NCI-H146 (cell line): ENCODE measurements around the gene RGS1.
"Not testable (repeated sequence)": the region's sequence is repeated elsewhere in the genome, so short reads cannot be mapped to it uniquely, and the experiment has no call there.

Experiments
- DNase-seq: peaks from one replicate; lab custom pipeline; 2025; lab: John Stamatoyannopoulos, UW

The RGS1 gene, protein sequence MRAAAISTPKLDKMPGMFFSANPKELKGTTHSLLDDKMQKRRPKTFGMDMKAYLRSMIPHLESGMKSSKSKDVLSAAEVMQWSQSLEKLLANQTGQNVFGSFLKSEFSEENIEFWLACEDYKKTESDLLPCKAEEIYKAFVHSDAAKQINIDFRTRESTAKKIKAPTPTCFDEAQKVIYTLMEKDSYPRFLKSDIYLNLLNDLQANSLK

DNA sequence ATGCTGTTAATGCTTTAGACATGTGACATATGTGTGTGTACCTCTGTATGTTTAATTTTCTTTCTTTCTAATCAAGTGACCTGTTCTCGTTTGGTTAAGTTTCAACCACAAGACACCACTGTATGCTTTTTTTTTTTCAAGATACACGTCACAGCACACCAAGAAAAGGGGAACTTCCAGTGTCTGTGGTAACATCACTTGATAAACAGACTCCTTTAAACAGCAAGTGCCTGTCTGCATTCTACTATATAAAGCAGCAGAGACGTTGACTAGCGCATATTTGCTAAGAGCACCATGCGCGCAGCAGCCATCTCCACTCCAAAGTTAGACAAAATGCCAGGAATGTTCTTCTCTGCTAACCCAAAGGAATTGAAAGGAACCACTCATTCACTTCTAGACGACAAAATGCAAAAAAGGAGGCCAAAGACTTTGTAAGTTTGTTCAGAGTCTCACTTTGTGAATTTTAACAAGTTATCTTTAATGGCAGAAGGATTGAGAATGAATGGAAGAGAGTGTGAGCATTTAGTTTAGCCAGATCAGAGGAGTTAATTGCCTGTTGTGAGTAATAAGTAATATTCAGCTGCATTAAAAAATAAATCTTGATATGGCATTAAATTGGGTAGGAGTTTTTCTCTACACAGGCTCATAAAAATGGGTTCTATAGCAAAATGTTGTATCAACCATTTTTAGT, at the start of gene RGS1:
Gene RGS1, plus strand, starts transcription at position 275 of the 691 bp plus-strand sequence. Its CDS starts 20 bp downstream, at position 295.
- DNase-seq: no peak

DNA sequence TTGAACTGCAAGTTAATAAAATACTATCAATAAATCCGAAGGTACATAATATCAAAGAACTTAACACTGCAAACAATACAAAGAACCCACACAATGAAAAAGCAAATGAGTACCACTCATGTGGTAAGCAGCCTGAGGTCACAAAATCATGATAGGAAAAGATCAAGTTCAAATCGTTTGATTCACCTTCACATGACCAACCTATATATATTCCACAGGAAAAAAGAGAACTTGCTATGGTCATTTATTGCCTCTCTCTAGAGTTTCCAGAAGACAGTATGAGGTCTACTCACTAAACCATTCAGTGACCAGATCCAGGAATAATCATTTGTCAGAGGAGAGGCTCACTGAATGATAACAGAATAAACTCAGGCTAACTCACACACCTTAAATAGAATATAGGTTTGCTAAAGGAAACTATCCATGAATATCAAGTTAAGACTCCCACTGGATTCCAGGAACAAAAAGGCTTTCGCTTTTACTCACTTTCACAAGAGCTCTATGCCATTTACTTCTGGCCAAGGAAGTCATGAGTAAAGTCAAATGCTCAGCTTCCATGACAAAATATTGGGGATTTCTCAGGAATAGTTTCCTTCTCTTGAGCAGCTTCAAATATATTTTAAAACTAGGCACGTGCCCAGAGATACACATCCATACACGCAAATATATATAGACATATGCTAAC, 48.3 kb upstream of the RGS1 start:
- no peak for DNase-seq

DNA sequence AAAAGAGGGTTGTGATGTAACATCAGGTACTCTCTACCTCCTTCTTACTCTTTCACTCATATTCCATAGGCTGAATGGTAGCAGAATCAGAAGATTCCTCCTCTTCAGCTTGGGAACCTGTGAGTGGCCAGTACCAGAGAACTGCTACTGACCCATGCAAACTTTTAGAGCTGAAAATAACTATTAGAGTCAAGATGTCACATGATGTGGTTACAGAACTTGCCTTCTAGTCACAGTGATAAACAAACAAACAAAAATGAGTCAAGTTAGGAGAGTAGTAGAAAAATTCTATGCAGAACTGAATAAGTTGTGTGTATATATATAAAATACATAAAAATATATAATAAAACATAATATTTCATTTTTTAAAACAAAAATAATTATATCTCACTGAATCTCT, 47.6 kb upstream of the RGS1 start:
- DNase-seq: no peak

DNA sequence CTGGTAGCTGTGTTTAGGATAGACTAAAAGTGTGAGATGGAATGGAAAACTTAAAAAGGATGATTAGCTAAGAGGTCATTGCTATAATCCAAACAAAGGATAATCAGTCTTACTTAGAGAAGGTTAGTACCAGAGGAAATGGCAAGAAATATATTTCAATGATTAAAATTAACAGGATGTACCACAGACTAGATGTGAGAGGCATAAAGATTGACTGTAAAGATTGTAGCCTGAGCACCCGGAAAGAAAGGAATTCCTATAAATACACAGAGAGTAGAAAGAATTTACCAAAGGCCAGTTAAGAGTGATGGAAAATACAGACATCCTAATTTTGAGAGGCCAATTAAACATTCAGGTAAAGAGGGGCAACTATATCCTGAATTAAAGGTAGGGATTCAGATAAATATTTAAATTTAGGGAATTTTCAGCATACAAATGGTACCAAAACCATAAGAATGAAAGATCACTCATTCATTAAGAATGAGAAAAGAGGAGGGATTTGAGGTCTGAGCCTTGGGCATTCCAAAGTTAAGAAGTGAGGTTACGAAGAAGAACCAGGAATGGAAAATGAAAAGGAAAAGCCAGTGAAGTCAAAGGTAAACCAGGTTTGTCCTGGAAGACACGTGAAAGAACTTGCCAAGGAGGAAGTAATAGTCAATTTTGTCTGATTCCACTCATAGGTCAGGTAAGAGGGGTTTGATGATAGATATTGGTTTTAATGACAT, 46.4 kb upstream of the RGS1 start:
- DNase-seq: no peak

DNA sequence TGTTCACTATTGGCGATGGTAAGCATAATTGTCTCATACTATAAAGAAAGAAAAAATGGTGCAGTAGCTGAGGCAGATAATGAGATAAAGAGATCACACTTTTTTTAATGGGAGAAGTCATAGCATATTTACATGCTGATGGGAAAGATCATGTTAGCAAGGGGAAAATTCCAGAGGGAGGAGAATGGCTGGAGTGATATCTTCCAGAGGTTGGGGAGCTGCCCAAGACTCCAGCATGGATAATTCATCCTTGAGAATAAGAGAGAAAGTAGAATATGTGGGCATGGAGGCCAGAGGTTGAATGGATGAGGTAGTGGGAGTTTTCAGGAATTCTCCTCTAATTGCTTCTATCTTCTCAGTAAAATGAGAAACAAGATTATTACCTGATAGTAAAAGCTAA, 45.8 kb upstream of the RGS1 start:
- DNase-seq: no peak

DNA sequence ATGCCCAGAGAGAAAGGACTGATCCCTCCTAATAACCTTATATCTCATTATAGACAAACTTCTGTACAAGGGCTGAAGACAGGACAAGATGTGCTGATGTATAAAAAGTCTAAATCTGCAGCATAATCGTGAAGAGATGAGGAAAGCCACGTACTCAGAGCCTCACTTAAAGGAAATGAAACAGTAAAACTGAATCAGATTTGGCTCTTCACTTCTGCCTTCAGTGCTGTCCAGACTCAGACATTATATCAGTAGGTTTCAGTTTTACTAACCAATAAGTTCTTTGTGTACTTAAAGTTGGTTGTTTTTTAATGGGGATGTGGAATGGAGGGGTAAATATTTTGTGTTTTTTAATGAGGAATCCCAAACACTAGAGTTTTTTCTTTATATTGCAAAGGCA, 45.3 kb upstream of the RGS1 start:
- DNase-seq: no peak

DNA sequence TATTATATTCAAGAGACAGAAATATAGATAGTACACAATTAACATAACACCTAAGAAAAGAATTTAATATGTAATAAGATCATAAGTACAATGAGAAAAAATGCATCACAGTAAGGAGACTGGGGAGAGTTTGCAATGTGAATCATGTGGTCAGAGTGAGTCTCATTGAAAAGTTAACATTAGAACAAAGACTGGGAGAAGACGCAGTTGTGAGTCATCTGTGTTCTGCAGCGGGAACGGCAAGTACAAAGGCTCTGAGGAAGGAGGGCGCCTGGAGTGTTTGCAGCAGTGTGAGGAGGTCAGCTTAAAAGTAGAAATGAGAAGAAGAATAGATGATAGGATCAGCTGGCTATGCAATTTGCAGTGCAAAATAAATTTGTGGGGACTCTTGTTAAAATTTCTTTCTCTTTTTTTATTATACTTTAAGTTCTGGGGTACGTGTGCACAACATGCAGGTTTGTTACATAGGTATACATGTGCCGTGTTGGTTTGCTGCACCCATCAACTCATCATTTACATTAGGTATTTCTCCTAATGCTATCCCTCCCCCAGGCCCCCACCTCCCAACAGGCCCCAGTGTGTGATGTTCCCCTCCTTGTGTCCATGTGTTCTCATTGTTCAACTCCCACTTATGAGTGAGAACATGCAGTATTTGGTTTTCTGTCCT, 44.4 kb upstream of the RGS1 start:
- not testable (repeated sequence) for DNase-seq

DNA sequence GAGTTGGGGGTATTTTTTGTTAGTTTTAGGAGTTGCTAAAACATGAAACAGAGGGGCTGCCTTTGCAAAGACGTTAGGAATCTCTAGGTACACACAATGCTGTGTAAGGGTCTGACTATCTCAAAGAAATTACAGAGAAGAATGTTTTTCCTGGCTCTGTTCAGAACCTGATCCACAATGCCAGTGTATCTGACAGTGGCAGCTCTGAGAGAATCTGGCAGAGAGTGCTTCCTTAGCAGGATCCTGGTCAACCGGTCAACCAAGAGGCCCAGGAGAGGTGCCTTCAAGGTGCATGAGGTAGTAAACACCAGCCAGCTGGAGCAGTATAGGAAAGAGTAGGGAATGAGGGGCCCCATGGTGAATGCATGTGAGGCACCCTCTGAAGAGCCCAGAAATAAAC, 40.9 kb upstream of the RGS1 start:
- no peak for DNase-seq

DNA sequence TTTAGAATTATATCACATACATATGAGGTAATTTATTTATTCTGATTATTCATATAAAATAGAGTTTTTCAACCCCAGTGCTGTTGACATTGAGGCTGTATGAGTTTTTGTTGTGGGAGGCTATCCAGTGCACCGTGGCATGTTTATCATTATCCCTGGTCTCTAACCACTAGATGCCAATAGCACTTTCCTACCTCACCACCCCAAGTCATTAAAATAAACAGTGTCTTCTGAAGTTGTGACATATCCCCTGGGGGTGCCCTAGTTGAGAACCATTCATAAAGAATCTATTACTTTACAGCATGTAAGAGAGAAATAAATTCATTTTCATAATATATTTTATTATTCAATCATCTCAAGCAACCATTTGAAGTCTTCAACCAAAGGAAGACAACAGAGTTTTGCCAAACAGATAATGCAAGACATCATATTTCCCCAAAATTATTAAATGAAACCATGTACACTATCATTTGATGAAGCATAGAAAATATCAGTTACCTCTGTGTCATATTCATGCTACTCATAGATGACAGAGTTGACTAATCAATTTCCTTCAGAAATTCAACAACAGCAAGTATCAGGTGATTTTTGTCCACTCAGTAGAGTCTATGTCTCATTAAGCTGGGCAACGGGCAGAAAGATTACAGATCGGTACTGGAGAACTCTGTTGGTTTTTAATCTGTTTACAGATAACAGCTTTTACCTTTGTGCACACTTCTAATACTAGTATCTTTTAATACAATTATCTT, 39.5 kb upstream of the RGS1 start:
- DNase-seq: no peak

DNA sequence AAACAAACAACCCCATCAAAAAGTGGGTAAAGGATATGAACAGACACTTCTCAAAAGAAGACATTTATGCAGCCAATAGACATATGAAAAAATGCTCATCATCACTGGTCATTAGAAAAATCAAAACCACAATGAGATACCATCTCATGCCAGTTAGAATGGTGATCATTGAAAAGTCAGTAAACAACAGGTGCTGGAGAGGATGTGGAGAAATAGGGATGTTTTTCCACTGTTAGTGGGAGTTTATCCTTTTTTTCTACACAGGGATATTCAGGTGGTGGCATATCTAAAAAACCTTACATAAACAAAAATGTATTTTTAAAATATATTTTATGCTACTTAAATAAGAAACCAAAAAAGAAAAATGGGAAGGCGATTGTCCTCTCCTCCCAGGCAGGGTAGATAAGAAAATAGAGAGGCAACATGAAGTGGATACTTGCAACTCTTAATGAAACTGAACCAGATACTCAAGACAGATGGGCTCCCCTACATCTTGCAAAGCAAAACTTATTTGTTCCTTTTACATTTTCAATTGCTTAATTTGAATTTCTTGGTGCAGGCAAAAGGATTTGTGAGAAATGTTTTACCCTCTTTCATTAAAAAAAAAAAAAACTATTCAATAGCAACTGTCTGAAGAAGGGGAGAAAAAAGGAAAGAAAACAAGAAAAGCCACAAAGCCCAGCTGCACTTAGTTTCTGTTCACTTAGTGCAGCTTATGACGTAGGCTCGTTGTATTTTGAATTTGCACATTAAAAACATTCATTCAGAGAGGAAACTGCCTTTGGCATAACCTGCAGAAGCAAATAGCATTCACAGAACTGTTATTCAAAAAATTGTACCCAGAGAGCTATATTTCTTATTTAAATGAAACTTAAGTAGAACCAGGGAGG, 36.9 kb upstream of the RGS1 start:
- no peak for DNase-seq

DNA sequence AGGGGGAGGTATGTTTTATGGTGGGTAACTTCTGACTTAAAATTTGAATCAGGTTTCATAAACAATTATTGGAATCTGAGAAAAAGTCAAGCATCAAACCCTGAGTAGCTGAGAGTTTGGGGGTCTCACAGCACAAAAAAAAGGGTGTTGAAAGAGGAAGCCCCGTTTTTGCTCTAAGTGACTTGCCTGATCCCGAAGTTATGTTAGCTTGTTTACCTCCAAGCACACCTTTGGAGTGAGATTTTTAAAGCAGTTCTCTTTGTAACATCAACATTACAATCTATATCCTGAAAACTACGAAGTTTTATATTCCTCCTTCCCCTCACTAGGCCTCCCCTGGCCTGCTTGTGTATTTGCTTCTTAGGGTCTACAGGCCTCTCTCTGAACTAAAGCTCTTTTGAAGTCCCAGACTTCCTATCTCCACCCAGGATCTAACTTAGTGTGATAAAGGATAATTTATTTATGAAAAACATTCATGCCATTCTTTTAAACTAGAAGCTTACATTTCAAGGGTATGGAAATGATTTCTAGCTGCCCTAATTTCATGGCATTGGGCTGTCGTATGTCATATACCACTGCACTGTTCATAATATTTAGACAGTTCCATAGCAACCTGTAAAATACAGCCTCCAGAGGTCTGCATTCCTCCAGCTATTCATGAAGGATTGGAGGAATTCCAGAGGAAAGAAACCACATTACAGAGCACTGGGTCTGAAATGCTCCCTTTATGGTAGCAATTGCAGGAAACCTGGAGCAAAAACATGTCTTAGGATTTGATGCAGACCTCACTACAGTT, 36.1 kb upstream of the RGS1 start:
- no peak for DNase-seq

DNA sequence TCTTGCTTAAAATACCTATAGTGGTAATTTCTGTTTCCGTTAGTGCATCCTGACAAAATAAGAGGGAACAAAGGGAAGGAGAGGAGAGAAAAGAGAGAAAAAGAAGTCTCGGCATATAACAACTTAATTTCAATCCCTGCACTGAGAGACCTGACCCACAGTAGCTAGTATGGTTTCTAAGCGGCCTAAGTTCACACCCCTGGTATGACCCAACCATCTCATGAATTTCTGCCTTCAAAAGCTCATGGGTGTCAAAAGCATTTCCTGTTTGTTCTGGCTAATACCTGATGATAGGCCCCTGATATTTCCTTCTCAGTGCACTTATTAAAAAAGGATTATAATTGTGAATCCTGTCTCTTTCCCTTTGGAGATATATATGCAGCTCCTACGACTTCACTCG, 32.1 kb upstream of the RGS1 start:
- no peak for DNase-seq

DNA sequence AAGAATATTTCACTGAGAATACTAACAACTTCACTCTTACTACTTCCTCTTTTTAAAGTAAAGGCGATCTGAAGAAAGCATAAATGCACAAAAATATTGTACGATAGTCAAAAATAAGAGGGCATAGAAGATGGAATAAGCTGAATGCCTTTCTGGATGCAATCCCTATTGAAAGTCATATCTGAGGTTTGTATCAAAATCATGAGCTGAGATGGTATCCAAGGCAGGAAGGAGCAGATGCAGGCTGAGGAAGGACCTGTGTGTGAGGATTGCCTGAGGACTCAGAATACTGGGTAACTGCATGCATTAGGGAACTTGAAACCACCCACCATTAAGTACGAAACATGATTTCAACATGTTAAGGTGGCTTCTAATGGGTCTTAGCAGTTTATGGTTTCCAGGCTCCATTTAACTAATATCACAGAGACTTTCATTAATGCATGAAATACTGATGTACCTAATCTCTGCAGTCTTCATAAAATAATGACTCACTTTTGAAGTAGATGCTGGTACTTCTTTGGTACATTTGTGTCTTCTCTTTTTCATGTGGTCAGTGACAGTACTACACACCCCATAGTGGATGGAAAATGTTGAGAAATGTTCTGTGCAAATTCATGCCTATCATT, 29.6 kb upstream of the RGS1 start:
- DNase-seq: no peak

DNA sequence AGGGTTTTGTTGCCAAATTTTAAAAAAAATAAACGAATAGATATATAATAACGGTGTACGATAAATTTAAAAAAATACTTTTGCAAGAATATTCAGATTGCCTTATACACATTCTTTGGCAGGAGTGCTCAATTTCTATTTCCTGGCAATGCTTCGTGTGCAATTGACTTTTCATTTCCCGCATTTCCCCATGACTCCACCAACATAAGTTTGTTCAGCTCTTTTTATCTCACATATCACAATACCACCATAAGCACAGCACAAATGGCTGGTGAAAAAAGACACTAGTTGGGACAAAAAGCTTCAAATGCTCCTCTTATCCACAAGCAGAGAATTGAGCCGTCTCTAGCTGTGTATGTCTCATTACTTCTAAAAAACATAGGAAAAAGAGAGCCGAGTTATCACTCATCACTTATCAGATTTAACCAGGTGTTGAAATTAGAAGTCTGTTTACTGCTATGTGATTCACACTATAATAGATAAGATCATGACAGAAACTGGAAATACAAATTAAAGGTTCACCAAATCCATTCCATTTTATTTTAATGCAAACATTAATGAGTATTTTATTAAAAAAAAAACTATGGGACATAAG, 28.9 kb upstream of the RGS1 start:
- DNase-seq: no peak

DNA sequence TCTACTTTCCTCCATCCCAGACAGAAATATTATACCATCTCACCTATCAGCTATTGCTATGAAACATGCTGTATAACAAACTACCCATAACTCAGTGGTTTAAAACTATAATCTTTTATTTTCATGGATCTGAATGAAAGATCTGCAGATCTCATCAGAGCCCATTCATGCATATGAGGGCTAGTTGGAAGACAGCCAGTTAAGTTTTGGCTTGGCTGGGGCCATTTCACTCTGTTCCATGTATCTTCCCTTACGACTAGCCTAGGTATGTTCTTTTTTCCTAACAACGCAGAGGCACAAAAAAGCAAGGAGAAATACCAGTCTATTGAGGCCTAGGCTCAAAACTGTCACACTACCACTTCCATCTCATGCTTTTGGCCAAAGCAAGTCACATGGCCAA, 28.1 kb upstream of the RGS1 start:
- no peak for DNase-seq

DNA sequence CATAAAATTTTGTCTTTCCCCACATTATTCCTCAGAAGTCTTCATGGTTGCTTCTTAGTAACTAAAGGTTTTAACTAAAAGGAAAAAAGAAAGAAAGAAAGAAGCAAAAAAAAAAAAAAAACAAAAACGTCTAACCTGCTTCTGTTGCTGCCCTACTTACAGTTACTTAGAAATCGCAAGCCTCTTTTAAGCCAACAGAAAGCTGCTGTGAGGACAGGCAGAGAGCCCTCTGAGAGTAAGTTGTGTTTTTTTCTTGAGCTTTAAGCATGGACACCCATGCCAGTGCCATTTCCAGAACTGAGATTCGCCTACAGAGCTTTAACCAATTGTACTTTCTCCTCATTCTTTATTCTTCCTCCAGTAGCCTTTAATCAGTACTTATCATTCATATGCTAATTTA, 25.6 kb upstream of the RGS1 start:
- no peak for DNase-seq

DNA sequence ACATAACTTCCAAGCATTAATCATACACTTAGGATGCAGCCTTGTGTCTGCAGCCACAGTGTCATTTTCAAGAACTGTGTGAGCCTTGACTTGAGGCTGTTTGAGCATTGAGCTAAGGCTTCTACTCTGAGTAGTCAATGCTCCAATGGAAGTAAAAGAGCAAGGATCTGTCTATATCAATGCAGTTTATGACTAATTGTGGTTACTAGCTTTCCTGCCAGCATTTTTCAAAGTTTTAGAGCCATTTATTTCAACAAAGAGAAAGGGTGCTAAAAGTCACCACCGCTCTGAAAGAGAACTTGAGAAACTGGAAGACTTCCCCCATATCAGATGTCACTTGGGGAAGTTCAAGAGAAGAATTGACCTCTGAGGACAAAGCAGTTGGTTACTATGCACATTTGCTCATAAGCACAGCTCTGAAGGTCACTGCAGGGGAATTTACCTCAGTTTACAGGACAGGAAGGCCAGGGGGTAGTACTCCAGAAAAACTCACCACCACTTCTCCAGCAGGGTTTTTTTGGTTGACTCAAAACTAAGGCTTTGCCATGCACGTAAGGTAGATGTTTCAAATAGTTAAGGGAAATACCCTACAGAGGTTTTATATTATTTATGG, 24.5 kb upstream of the RGS1 start:
- DNase-seq: no peak

DNA sequence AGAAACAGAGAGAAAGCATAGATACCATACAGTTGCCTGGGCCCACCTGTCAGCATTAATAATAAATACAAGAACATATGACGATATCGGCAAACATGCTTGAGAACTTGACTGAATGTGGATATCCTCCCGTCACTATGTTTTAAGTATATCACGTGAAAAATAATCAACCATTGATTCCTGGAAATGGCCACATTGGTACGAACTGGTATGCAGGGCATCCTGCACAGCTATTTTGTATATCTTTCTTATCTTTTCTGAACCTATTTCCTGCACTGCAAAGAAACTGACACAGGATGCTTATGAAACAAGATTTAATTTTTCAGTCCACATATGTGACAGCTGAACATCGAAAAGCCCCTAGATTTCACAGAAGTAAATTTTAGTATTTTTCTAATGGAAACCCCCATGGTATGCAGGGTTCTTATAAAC, 22.8 kb upstream of the RGS1 start:
- DNase-seq: no peak
